PC-9 (cell line): Measurements from ENCODE around the gene ADM5. TPM values are rescaled to one million over a fixed set of nuclear protein-coding genes. Genes with fewer than 3 reads are reported as not detected.

Experiments
- BruUV-seq: library from RNA; stranded (reverse); fragments of 400-500 nt; replicated peaks from 2 replicates; lab custom pipeline; 2021; lab: Mats Ljungman, UMichigan
- CTCF ChIA-PET: fragments of 300-600 bp; sonication (Branson Sonifier 250); formaldehyde crosslinking; loops from one replicate; lab custom pipeline; 2022; ENCODE audit warnings: antibody characterized with exemption; lab: Charles Lee
- POLR2A ChIA-PET: fragments of 300-600 bp; sonication (Branson Sonifier 250); formaldehyde crosslinking; loops from one replicate; lab custom pipeline; 2022; ENCODE audit warnings: antibody characterized with exemption; ENCODE audit not compliant: unreplicated experiment; lab: Charles Lee
- DNase-seq, 2 experiments: peaks; one replicate each; pipeline versions ENCODE4 v3.0.0 to v3.0.0-alpha.2; 2015 to 2022; ENCODE audit warnings: mixed read lengths in 1 of 2
- H2AFZ ChIP-seq: fragments of 200-600 bp; sonication (generic); 2 replicates; pipeline ENCODE4 v1.8.1; 2017; ENCODE audit warnings: antibody characterized with exemption
- H3F3A ChIP-seq: fragments of 200-600 bp; sonication (generic); 2 replicates; pipeline ENCODE4 v1.8.1; 2017; ENCODE audit warnings: antibody characterized with exemption, mild to moderate bottlenecking, low read depth; ENCODE audit not compliant: insufficient read depth
- H3K27ac ChIP-seq: fragments of 200-600 bp; sonication (generic); 2 replicates; pipeline ENCODE4 v1.6.1; 2016; ENCODE audit warnings: mixed run types
- H3K27me3 ChIP-seq: fragments of 200-600 bp; sonication (generic); 2 replicates; pipeline ENCODE4 v1.6.1; 2016; ENCODE audit warnings: low read depth, mixed run types; ENCODE audit not compliant: insufficient read depth
- H3K36me3 ChIP-seq: fragments of 200-600 bp; sonication (generic); 2 replicates; pipeline ENCODE4 v1.6.1; 2016; ENCODE audit warnings: low read depth, mixed run types
- H3K4me1 ChIP-seq: fragments of 200-600 bp; sonication (generic); replicated peaks from 2 replicates; pipeline ENCODE4 v1.6.1; 2016; ENCODE audit warnings: mixed run types; ENCODE audit not compliant: insufficient read depth
- H3K4me2 ChIP-seq: fragments of 200-600 bp; sonication (generic); 2 replicates; pipeline ENCODE4 v1.6.1; 2017; ENCODE audit warnings: mixed run types
- H3K4me3 ChIP-seq: fragments of 200-600 bp; sonication (generic); 2 replicates; pipeline ENCODE4 v1.6.1; 2016; ENCODE audit warnings: mixed run types
- H3K79me2 ChIP-seq: fragments of 200-600 bp; sonication (generic); 2 replicates; pipeline ENCODE4 v1.6.1; 2017; ENCODE audit warnings: low read depth, mixed run types
- H3K9me2 ChIP-seq: fragments of 200-600 bp; sonication (generic); 2 replicates; pipeline ENCODE4 v1.8.1; 2017; ENCODE audit warnings: mild to moderate bottlenecking; ENCODE audit not compliant: insufficient read depth
- H3K9me3 ChIP-seq: fragments of 200-600 bp; sonication (generic); 2 replicates; pipeline ENCODE4 v1.8.1; 2016; ENCODE audit warnings: low read depth; ENCODE audit not compliant: insufficient read depth
- H4K20me1 ChIP-seq: fragments of 200-600 bp; sonication (generic); 2 replicates; pipeline ENCODE4 v1.8.1; 2017; ENCODE audit not compliant: insufficient read depth
- EZH2 ChIP-seq: fragments of 200-600 bp; sonication (generic); IDR thresholded peaks from 2 replicates; pipeline ENCODE4 v1.8.0; 2017; ENCODE audit warnings: antibody characterized with exemption, low read depth
- intact Hi-C: fragments of 100-400 bp; cut with micrococcal nuclease; formaldehyde crosslinking; loops from one replicate; pipeline ENCODE4 v1.10.0; 2022; ENCODE audit not compliant: unreplicated experiment
- total RNA-seq: library from RNA; stranded (reverse); gene quantifications from 2 replicates; pipeline ENCODE4 v1.2.3, GENCODE V29; 2021
- TF ChIP-seq, protein P1 (sequence below): fragments of 200-600 bp; sonication (generic); conservative IDR thresholded peaks from 2 replicates; pipeline ENCODE4 v1.6.1; 2017; ENCODE audit warnings: mixed run types, antibody characterized with exemption, mild to moderate bottlenecking, moderate library complexity

The ADM5 gene
- total RNA-seq, 1 experiment from 2014 or later = 14.2 TPM

DNA sequence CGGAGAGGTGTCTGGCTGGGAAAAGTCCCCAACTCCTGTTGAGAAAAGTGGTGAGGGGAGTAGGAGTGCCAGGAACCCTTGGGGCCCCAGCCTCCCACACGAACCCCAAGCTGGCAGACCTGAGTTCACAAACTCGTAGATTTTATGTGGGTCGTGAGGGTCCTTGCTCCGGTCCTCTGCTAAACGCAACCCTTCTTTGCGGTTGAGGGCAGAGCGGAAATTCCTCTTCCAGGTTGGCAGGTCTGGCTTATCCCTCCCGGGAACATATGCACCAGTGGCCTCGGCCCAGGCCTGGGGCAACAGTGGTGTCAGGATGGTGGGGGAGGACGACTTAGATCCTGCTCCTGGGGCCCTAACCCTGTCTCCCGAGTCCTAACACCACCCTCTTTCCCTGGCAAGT is 26.2 kb upstream of the ADM5 start:
- TF ChIP-seq, protein P1, sequence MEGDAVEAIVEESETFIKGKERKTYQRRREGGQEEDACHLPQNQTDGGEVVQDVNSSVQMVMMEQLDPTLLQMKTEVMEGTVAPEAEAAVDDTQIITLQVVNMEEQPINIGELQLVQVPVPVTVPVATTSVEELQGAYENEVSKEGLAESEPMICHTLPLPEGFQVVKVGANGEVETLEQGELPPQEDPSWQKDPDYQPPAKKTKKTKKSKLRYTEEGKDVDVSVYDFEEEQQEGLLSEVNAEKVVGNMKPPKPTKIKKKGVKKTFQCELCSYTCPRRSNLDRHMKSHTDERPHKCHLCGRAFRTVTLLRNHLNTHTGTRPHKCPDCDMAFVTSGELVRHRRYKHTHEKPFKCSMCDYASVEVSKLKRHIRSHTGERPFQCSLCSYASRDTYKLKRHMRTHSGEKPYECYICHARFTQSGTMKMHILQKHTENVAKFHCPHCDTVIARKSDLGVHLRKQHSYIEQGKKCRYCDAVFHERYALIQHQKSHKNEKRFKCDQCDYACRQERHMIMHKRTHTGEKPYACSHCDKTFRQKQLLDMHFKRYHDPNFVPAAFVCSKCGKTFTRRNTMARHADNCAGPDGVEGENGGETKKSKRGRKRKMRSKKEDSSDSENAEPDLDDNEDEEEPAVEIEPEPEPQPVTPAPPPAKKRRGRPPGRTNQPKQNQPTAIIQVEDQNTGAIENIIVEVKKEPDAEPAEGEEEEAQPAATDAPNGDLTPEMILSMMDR = no peak
- no peak for TF ChIP-seq EZH2
- BruUV-seq = no TSS peak
- no peak overlapping the region for H2AFZ ChIP-seq
- H3F3A ChIP-seq = peaks cover 64% of the 10 kb centered on the region
- no peak overlapping the region for H3K27ac ChIP-seq
- peaks cover 36% of the 10 kb centered on the region for H4K20me1 ChIP-seq
- H3K4me3 ChIP-seq = no peak overlapping the region
- POLR2A ChIA-PET = interaction anchor here (0.7 kb wide), 1 partner anchor 22 kb away, joined by 12 read pairs; no protein-coding TSS in a partner anchor
- no peaks in the 10 kb centered on the region for H3K27me3 ChIP-seq
- H3K4me1 ChIP-seq = peaks cover 21% of the 10 kb centered on the region
- no peaks in the 10 kb centered on the region for H3K9me3 ChIP-seq
- H3K36me3 ChIP-seq = peaks cover 14% of the 10 kb centered on the region
- intact Hi-C loops = no loop called here
- CTCF ChIA-PET = no interaction called here
- peaks cover 44% of the 10 kb centered on the region for H3K79me2 ChIP-seq
- H3K4me2 ChIP-seq = peak overlapping the region; percentile 99
- DNase-seq = no peak
- no peaks in the 10 kb centered on the region for H3K9me2 ChIP-seq

DNA sequence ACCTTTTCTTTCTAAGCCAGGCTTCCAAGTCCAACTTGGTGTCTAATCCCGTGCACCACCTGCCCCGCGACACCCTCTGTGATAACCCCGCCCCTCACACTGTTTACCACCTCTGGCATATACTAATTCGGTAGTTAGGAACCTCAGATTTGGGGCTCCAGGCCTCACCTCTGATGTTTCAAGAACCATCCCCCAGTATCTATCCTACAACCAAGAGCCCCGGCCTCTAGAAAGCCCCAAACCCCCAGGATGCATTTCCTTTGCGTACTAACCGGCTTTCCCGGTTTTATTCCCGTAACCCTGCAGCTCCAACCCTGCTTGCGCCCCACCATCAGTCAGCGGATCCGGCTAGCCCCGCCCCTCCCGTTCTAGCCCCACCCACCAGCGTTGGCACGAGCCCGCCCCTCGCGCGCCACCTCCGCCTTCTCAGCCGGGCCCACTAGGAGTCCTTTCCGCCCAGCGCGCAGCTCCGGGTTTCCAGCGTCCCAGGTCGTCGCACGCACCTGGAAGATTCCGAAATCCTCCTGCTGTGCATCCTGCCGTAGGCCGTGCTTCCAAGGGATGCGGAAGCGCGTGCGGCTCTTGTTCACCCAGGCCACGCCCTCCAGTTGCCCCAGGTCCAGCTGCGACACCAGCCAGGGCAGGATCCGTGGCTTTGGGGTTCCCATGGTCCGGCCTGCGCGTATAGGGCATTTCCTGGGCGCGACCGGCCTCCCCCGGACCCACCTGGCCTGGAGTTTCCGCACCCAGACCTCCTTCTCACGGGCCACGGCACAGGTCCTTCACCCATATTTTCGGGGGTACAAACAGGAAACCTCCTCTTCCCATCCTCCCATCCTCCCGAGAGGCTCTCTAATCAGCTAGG is 25.0 kb upstream of the ADM5 start:
- no TSS peak for BruUV-seq

DNA sequence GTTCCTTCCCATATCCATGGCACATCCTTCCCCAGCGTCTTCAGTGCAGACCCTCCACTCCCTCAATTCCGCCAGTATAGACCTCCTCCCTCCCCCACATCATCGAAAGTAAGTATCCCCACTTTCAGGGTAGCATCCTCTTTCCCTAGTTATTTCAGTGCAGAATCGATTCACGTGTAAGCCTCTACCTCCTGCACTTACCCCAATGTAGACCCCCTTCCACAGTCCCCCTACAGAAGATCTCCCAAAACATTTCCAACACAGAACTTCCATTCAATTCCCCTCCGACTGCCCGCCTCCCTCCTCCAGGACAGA is 24.4 kb upstream of the ADM5 start:
- H3K4me1 ChIP-seq = peaks cover 21% of the 10 kb centered on the region
- no peaks in the 10 kb centered on the region for H3K9me3 ChIP-seq
- no peak for DNase-seq
- peak overlapping the region; percentile 90 for H2AFZ ChIP-seq
- H3K27ac ChIP-seq = peak overlapping the region; percentile 67
- peaks cover 48% of the 10 kb centered on the region for H3F3A ChIP-seq
- H3K9me2 ChIP-seq = no peaks in the 10 kb centered on the region
- BruUV-seq = no TSS peak
- H3K27me3 ChIP-seq = no peaks in the 10 kb centered on the region
- H4K20me1 ChIP-seq = peaks cover 26% of the 10 kb centered on the region
- TF ChIP-seq, protein P1 = no peak
- no peak for TF ChIP-seq EZH2
- H3K4me2 ChIP-seq = peak overlapping the region; percentile 99
- intact Hi-C loops = loop anchor here (2.0 kb wide), 1 partner anchor 72 kb away; no protein-coding TSS in a partner anchor
- H3K36me3 ChIP-seq = peaks cover 14% of the 10 kb centered on the region
- peaks cover 44% of the 10 kb centered on the region for H3K79me2 ChIP-seq
- CTCF ChIA-PET = interaction anchor here (0.7 kb wide), 1 partner anchor 24 kb away, joined by 13 read pairs; no protein-coding TSS in a partner anchor
- H3K4me3 ChIP-seq = peak overlapping the region; percentile 95
- POLR2A ChIA-PET = interaction anchor here (0.5 to 1.9 kb wide), 5 partner anchors 11 to 567 kb away, joined by 3 to 25 read pairs (median 14); partner anchors contain the start of genes AP2A1, RRAS and SCAF1

More for the DNA sequence above, 25.0 kb upstream of the ADM5 start:
- peaks cover 44% of the 10 kb centered on the region for H3K79me2 ChIP-seq
- peak overlapping the region; percentile 67 for H3K27ac ChIP-seq
- ChIA-PET POLR2A (interaction anchor here (0.5 to 1.9 kb wide), 10 partner anchors 11 to 567 kb away, joined by 3 to 25 read pairs (median 7); partner anchors contain the start of genes AP2A1, RRAS and SCAF1), CTCF (interaction anchor here (0.5 to 0.7 kb wide), 2 partner anchors 24 to 119 kb away, joined by 6 to 13 read pairs; no protein-coding TSS in a partner anchor)
- peaks cover 30% of the 10 kb centered on the region for H4K20me1 ChIP-seq
- peaks cover 14% of the 10 kb centered on the region for H3K36me3 ChIP-seq
- H3K4me2 ChIP-seq = peak overlapping the region; percentile 99
- no peaks in the 10 kb centered on the region for H3K9me3 ChIP-seq
- no peaks in the 10 kb centered on the region for H3K9me2 ChIP-seq
- intact Hi-C loops = loop anchor here (1.0 to 2.0 kb wide), 2 partner anchors 22 to 72 kb away; partner anchors contain the start of gene SCAF1
- TF ChIP-seq, protein P1 = no peak
- TF ChIP-seq EZH2 = no peak
- peak; percentile 94 for DNase-seq
- H3K27me3 ChIP-seq = no peaks in the 10 kb centered on the region
- peaks cover 21% of the 10 kb centered on the region for H3K4me1 ChIP-seq
- peaks cover 54% of the 10 kb centered on the region for H3F3A ChIP-seq
- peak overlapping the region; percentile 95 for H3K4me3 ChIP-seq
- peak overlapping the region; percentile 90; the same call in 1 of the 2 replicates for H2AFZ ChIP-seq
